Adrenal gland (tissue), 12 donors: ENCODE results near the gene WHRN. TPM values are rescaled to one million over a fixed set of nuclear protein-coding genes. Genes with fewer than 3 reads are reported as not detected.

ENCODE experiments used
- DNase-seq, 7 donors: peaks; one replicate each; pipeline ENCODE4 v3.0.0-alpha.2; 2019 to 2020
- H3K27ac ChIP-seq, 5 donors: fragments of 200-600 bp; sonication (generic) in 4 of 5; 1 replicate in 3 of 5; 2 replicates in 2 of 5; pipeline versions ENCODE4 v1.5.1 to v1.8.0; 2016 to 2020; ENCODE audit warnings: mild to moderate bottlenecking in 1 of 5
- H3K27me3 ChIP-seq: fragments of 200-600 bp; 2 replicates; pipeline ENCODE4 v1.8.0; 2021
- H3K36me3 ChIP-seq, 2 donors: fragments of 200-600 bp; replicated peaks in 1 of 2; 1 replicate in 1 of 2; 2 replicates in 1 of 2; pipeline versions ENCODE4 v1.5.1 to v1.8.0; 2018 to 2022
- H3K4me1 ChIP-seq, 2 donors: fragments of 200-600 bp; replicated peaks in 1 of 2; 1 replicate in 1 of 2; 2 replicates in 1 of 2; pipeline versions ENCODE4 v1.5.1 to v1.8.0; 2018 to 2021
- H3K4me3 ChIP-seq, 4 donors: fragments of 200-600 bp; sonication (generic) in 3 of 4; one replicate each; pipeline ENCODE4 v1.5.1; 2016 to 2018
- H3K9me3 ChIP-seq, 3 donors: fragments of 200-600 bp; sonication (generic) in 1 of 3; replicated peaks in 1 of 3; 1 replicate in 2 of 3; 2 replicates in 1 of 3; pipeline versions ENCODE4 v1.5.1 to v1.8.0; 2016 to 2021
- CTCF ChIP-seq, 6 experiments: fragments of 450-650 bp in 4 of 6; fragments of 200-600 bp in 2 of 6; sonication (generic) in 1 of 6; IDR thresholded peaks; 1 replicate in 5 of 6; 2 replicates in 1 of 6; pipeline versions ENCODE4 v1.5.1 to v1.8.0; 2016 to 2021; ENCODE audit warnings: antibody characterized with exemption in 6 of 6, mild to moderate bottlenecking in 2 of 6, moderate library complexity in 1 of 6
- POLR2A ChIP-seq, 2 donors: fragments of 450-650 bp; IDR thresholded peaks; one replicate each; pipeline ENCODE4 v1.6.1; 2017; ENCODE audit warnings: antibody characterized with exemption in 2 of 2, mild to moderate bottlenecking in 2 of 2, moderate library complexity in 1 of 2
- WGBS, 4 donors: extraction: QIAGEN DNeasy Blood & Tissue Kit in 2 of 4; methylation state at CpG; one replicate each; pipeline versions ENCODE4 v1.1.5 to v1.1.7; 2013 to 2017; 5-methylcytosine and 5-hydroxymethylcytosine counted together
- intact Hi-C, 2 donors: fragments of 100-400 bp; cut with DNase I; formaldehyde crosslinking; loops; one replicate each; pipeline versions ENCODE4 v1.14.1 to v1.15.0; 2022 to 2023
- polyA plus RNA-seq, 3 donors: library from polyadenylated mRNA; stranded (reverse); fragments of 200-250 nt in 2 of 3; fragments of 350-450 nt in 1 of 3; fragmentation: Illumina TruSeq in 1 of 3; extraction: RNeasy Lipid Tissue Mini Kit (QIAGEN cat#74804) in 1 of 3; gene quantifications; one replicate each; pipeline ENCODE4 v1.2.3, GENCODE V29; 2013 to 2014
- total RNA-seq, 9 donors: library from RNA; depleted of rRNA in 4 of 9; stranded (reverse); fragments of >200 nt in 4 of 9; fragments of 120-200 nt in 1 of 9; fragmentation: NEBNext Ultra II Directional in 1 of 9; extraction: Animal tissue kit (Norgen Biotek cat#: 25700) in 1 of 9; gene quantifications; one replicate each; pipeline versions ENCODE4 v1.1.0 to v1.2.4, GENCODE V29; 2013 to 2023
- donor health status: healthy with polysubstance abuse.
- donor health status: Bipolar disorder and iron deficiency.
- donor health status: DM: yes; HTN: yes; CAD: no.
- donor health status: DM: no; HTN: no; CAD: no.
- donor health status: DM: no; HTN: no; CAD: no.
- donor health status: DM: yes; HTN: yes; CAD: no.

The WHRN gene
- total and polyA plus RNA-seq, 12 donors, result 33.4 to 359 (median 96.4) TPM

GRCh38 chr9:114375386-114376175, 129.7 kb downstream of the WHRN start:
- intact Hi-C loops, result no loop called here
- H3K27ac ChIP-seq, result no peak overlapping the region
- no peak overlapping the region for H3K4me3 ChIP-seq
- no peaks in the 10 kb centered on the region for H3K9me3 ChIP-seq
- no peak for DNase-seq
- no peaks in the 10 kb centered on the region for H3K27me3 ChIP-seq
- H3K4me1 ChIP-seq, result peaks cover 0 to 17% of the 10 kb centered on the region in 2 donors
- H3K36me3 ChIP-seq, result peaks cover 0 to 36% of the 10 kb centered on the region in 2 donors
- TF ChIP-seq POLR2A (IDR thresholded peaks at IDR 0.05), result no peak
- no peak for TF ChIP-seq CTCF (IDR thresholded peaks at IDR 0.05)
- WGBS, 4 donors, result 86 to 92% (median 89%) methylated on average over 9 of the region's 9 CpGs

GRCh38 chr9:114374936-114375335, 130.3 kb downstream of the WHRN start:
- H3K36me3 ChIP-seq, result peaks cover 0 to 32% of the 10 kb centered on the region in 2 donors
- DNase-seq, result no peak
- H3K4me3 ChIP-seq, result no peak overlapping the region
- TF ChIP-seq CTCF (IDR thresholded peaks at IDR 0.05), result no peak
- H3K9me3 ChIP-seq, result no peaks in the 10 kb centered on the region
- H3K27me3 ChIP-seq, result no peaks in the 10 kb centered on the region
- intact Hi-C loops, result no loop called here
- 80 to 86% (median 85%) methylated on average over 9 of the region's 9 CpGs for WGBS, 4 donors
- peaks cover 0 to 17% of the 10 kb centered on the region in 2 donors for H3K4me1 ChIP-seq
- no peak overlapping the region for H3K27ac ChIP-seq

DNA sequence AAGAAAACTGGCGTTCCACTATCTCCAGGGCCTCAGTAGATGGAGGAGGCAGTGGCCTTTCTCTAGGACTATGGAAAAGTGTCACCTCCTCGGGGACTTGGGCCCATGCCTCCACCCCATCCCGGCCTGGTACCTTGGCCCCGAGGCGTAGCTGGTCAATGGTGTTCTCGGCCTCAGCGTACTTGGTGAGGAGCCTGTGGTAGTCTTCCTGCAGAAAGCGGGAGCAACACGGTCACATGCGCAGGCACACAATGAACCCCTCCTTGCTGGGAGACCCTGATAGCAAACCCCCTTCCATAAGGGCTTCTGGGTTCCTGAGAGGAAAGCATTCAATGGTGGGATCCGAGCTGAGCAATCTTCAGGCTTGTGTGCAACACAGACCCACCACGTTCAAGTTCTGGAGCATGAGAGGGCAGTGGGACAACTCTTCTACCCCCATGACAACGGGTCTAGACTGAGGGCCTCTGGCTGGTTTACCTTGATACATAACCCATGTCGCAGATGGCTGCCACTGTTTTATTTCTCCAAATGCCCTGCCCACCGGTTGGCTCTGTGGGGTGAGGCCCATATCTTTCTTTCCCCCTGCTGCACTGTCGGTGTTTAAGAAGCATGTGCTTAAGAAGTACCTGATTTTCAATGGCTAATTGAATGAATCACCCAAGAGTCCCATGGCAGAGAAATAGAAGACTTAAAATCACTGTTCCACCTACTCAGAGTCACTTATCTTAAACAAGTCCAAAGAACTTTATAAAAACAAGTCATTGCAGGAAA, 131.1 kb downstream of the WHRN start:
- H3K9me3 ChIP-seq, result no peaks in the 10 kb centered on the region
- no peaks in the 10 kb centered on the region for H3K27me3 ChIP-seq
- intact Hi-C loops, result no loop called here
- peaks cover 0 to 17% of the 10 kb centered on the region in 2 donors for H3K4me1 ChIP-seq
- DNase-seq, result no peak
- WGBS, 4 donors, result 86 to 91% (median 89%) methylated on average over 14 to 16 of the region's 16 CpGs
- H3K36me3 ChIP-seq, result peaks cover 0 to 24% of the 10 kb centered on the region in 2 donors
- no peak overlapping the region for H3K4me3 ChIP-seq
- H3K27ac ChIP-seq, result no peak overlapping the region
- TF ChIP-seq CTCF (IDR thresholded peaks at IDR 0.05) (no peak), POLR2A (IDR thresholded peaks at IDR 0.05) (no peak)

GRCh38 chr9:114372921-114373448, 132.3 kb downstream of the WHRN start:
- intact Hi-C loops, result no loop called here
- H3K27me3 ChIP-seq, result no peaks in the 10 kb centered on the region
- 47 to 64% (median 55%) methylated on average over 1 to 9 of the region's 9 CpGs for WGBS, 4 donors
- TF ChIP-seq POLR2A (IDR thresholded peaks at IDR 0.05), result no peak
- H3K27ac ChIP-seq, result peak overlapping the region in 2 of 5 donors; percentile 59 to 78
- DNase-seq, result peak in 6 of 7 donors; percentile 43 to 78 (median 60)
- no peaks in the 10 kb centered on the region for H3K9me3 ChIP-seq
- H3K4me3 ChIP-seq, result no peak overlapping the region
- peaks cover 0 to 17% of the 10 kb centered on the region in 2 donors for H3K4me1 ChIP-seq
- peaks cover 0 to 26% of the 10 kb centered on the region in 2 donors for H3K36me3 ChIP-seq
